Subcutaneous abdominal adipose tissue (tissue), 5 donors: ENCODE data around the gene TCF12.
"Not testable (repeated sequence)": the region's sequence is repeated elsewhere in the genome, so short reads cannot be mapped to it uniquely, and the experiment has no call there.

Experiments used
- H3K27ac ChIP-seq: one replicate; pipeline ENCODE4 v1.7.0; 2013; ENCODE audit warnings: low read depth, mild to moderate bottlenecking, inconsistent platforms, low read length, moderate library complexity
- H3K27me3 ChIP-seq, 5 donors: one replicate each; pipeline ENCODE4 v1.7.0; 2013; ENCODE audit warnings: low read length in 5 of 5, inconsistent platforms in 1 of 5; ENCODE audit not compliant: control insufficient read depth in 5 of 5, insufficient read depth in 4 of 5
- H3K36me3 ChIP-seq, 5 donors: one replicate each; pipeline ENCODE4 v1.7.0; 2013; ENCODE audit warnings: low read length in 5 of 5; ENCODE audit not compliant: control insufficient read depth in 5 of 5, insufficient read depth in 5 of 5
- H3K4me1 ChIP-seq, 5 donors: one replicate each; pipeline ENCODE4 v1.7.0; 2013; ENCODE audit warnings: low read length in 5 of 5, mild to moderate bottlenecking in 3 of 5, moderate library complexity in 1 of 5; ENCODE audit not compliant: control insufficient read depth in 5 of 5, insufficient read depth in 5 of 5
- H3K4me3 ChIP-seq, 5 donors: one replicate each; pipeline ENCODE4 v1.7.0; 2013; ENCODE audit warnings: low read length in 5 of 5, low read depth in 1 of 5
- H3K9ac ChIP-seq, 5 donors: one replicate each; pipeline ENCODE4 v1.7.0; 2013; ENCODE audit warnings: low read length in 5 of 5, mild to moderate bottlenecking in 4 of 5, moderate library complexity in 3 of 5
- H3K9me3 ChIP-seq, 5 donors: one replicate each; pipeline ENCODE4 v1.7.0; 2013; ENCODE audit warnings: low read length in 5 of 5; ENCODE audit not compliant: control insufficient read depth in 5 of 5
- donor health status: healthy.
- donor health status: healthy.
- donor health status: healthy.
- donor health status: healthy.
- donor health status: healthy.

TCF12 gene

DNA sequence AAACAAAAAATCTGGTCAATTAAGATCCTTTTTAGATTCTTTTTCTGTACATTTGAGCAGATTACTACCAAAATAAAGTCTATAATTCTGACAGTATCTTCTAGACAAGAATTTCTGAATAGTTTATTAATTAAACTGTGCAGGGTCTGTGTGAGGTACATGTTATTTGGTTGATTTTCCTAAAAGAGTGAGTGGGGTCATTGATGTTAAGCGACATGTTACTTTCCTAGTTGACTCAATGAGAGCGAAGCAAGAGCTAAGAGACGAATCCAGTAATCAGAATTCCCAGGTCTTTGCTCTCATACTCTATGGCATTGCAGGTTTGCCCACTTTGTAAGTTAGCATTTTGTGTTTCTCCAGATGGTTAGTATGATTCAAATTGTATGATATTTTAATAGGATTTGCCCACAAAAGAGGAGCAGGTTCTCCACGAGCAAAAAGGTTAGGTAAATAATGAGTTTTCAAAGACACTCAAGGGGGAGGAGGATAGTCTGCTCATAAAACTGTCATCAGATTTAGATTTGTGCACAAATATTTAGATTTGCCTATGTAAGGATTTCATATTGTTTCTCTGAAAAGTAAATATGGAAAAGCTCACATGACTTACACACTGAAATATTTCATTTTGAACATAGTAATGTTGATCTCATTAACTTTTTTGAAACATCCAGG is 240.7 kb downstream of the TCF12 start:
- Histone ChIP-seq H3K27me3 (no peaks in the 10 kb centered on the region), H3K9ac (no peak overlapping the region), H3K4me1 (peaks cover 0 to 25% (median 17%) of the 10 kb centered on the region in 5 donors), H3K36me3 (no peaks in the 10 kb centered on the region), H3K9me3 (no peaks in the 10 kb centered on the region), H3K27ac (no peak overlapping the region), H3K4me3 (no peak overlapping the region)

DNA sequence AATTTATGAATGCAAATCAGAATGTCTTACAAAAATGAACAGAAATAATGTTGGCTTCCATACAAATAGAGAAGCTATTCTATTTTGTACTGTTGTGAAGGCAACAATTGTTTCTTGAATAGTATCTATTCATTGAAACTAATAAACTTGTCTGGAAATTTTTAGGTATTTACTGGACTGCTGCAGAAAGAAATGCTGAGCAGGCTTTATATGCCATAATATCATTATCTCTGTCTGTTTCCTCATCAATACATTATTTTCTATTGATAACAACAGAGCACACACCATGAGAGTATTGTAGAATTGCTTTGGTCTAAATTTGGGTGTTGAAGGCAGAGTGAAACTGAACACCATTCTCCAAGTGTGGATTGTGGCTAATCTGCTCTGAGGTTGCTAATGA is 241.3 kb downstream of the TCF12 start:
- Histone ChIP-seq H3K4me3 (no peak overlapping the region), H3K9me3 (no peaks in the 10 kb centered on the region), H3K27me3 (no peaks in the 10 kb centered on the region), H3K36me3 (no peaks in the 10 kb centered on the region), H3K9ac (no peak overlapping the region), H3K4me1 (peaks cover 0 to 22% (median 17%) of the 10 kb centered on the region in 5 donors), H3K27ac (no peak overlapping the region)

DNA sequence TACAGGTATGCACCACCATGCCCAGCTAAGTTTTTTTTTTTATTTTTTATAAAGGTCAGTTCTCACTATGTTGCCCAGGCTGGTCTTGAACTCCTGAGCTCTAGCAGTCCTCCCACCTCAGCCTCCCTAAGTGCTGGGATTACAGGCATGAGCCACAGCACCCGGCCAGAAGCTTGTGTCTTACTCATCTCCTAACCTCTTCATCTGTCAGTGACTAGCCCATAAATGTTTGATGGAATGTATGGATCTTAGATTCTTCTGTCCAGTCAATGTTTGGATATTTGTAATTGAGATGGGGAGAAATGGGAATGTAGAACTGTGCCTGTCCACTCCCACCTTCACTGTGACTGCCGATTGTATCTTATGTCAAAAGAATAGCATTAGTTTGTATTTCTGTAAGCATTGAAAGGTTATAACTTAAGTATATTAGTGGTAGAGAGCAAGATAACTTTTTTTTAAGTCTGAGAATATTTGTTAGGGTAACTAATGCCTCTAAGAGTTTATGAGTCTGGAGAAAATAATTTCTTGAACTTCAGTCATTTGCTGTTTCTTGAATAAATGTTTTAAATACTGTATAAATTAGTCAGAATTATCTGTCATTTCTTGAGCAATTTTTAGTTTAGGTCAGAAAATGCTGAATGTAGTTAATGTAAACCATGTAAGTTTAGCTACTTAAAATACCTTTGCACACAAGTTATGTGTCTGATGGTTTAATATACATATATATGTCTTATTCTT is 242.5 kb downstream of the TCF12 start:
- Histone ChIP-seq H3K36me3 (no peaks in the 10 kb centered on the region), H3K27ac (no peak overlapping the region), H3K9ac (no peak overlapping the region), H3K9me3 (no peaks in the 10 kb centered on the region), H3K4me3 (no peak overlapping the region), H3K4me1 (peaks cover 0 to 21% (median 17%) of the 10 kb centered on the region in 5 donors), H3K27me3 (no peaks in the 10 kb centered on the region)

DNA sequence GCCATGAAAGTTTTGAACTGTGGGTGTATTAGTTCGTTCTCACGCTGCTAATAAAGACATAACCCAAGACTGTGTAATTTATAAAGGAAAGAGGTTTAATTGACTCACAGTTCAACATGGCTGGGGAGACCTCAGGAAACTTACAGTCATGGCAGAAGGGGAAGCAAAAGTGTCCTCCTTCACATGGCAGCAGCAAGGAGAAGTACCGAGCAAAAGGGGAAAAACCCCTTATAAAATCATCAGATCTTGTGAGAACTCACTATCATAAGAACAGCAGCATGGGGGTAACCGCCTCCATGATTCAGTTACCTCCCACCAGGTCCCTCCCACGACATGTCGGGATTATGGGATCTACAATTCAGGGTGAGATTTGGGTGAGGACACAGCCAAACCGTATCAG is 245.8 kb downstream of the TCF12 start:
- H3K27me3 ChIP-seq, H3K4me3 ChIP-seq, H3K27ac ChIP-seq, H3K9ac ChIP-seq, H3K4me1 ChIP-seq, H3K9me3 ChIP-seq: not testable (repeated sequence)
- H3K36me3 ChIP-seq: peaks cover 0 to 10% (median 5%) of the 10 kb centered on the region in 5 donors

DNA sequence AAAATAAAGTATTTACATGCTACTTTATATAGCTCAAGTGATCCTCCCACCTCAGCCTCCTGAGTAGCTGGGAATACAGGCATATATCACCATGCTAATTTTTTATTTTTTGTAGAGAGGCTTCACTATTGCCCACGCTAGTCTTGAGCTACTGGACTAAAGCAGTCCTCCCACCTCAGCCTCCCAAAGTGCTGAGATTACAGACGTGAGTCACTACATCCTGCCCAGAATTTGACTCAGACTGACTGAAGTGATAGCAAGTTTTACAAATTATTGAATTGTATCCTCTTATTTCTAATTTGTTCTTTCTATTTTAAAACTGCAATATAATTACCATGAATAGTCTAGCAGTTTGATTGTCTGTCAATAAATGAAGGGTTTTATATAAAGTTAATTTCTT is 247.5 kb downstream of the TCF12 start:
- Histone ChIP-seq H3K9me3 (no peaks in the 10 kb centered on the region), H3K4me3 (no peak overlapping the region), H3K27me3 (no peaks in the 10 kb centered on the region), H3K9ac (no peak overlapping the region), H3K27ac (no peak overlapping the region), H3K4me1 (no peaks in the 10 kb centered on the region), H3K36me3 (peaks cover 2 to 10% (median 5%) of the 10 kb centered on the region in 5 donors)

DNA sequence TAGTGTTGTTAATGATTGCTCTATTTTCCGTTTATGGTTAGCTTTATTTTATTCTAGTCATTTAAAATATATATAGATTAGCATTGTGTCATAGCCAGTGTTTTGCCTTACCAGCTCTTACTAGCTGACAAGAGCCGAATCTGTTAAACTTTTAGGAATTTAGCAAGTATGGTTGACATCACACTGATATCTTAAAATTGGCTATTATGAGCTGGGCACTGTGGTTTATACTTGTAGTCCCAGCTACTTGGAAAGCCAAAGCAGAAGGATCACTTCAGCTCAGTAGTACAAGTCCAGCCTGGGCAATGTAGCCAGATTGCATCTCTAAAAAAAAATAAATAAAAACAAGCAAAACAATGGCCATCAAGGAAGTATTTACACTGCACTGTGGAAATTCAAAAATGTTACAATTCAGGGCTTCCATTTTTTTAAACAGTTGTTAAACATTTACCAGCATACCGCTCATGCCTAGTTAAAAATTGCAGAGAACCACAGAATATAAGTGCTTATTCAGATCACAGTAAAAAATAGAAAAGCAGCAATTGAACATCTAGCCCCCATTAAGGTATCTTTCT is 249.5 kb downstream of the TCF12 start:
- Histone ChIP-seq H3K36me3 (peaks cover 2 to 10% (median 5%) of the 10 kb centered on the region in 5 donors), H3K9ac (no peak overlapping the region), H3K27me3 (no peaks in the 10 kb centered on the region), H3K4me1 (no peaks in the 10 kb centered on the region), H3K9me3 (no peaks in the 10 kb centered on the region), H3K4me3 (no peak overlapping the region), H3K27ac (no peak overlapping the region)

DNA sequence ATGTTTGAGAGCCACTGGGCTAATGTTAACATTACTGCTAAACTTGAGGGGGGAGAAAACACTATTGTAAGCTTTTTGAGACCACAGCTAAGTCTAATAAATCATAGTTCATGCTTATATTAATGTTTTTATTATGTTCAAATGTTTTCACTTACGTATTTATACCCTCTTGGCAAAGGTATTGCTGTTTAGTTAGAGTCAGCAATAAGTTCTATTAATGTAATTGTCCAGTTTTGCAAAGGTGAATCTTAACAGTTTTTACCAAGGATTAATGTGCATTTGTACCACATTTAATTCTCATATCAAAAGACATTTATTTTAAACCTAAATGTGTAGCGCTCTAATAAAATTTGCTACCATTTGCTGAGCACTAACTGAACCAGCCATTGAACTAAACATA is 251.2 kb downstream of the TCF12 start:
- no peaks in the 10 kb centered on the region for H3K4me1 ChIP-seq
- H3K27me3 ChIP-seq: no peaks in the 10 kb centered on the region
- H3K9me3 ChIP-seq: no peaks in the 10 kb centered on the region
- H3K27ac ChIP-seq: no peak overlapping the region
- H3K9ac ChIP-seq: no peak overlapping the region
- no peak overlapping the region for H3K4me3 ChIP-seq
- peaks cover 2 to 10% (median 5%) of the 10 kb centered on the region in 5 donors for H3K36me3 ChIP-seq

DNA sequence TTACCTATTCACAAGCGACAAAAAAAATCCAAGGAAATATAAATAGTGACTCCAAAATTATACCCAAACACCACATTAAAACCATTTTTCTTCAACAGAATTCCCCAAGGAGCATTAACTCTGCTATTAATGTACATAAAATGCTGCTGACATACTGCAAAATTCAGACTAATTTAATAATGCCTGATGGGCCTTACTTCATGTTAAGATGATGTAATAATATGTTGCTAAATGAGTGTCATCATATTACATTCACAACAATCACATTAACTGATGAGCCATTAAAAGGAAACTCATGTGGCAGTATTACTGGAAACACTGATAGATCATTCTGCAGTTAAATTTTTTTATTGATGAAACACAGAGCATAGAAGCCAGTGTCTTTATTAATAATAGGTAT is 253.0 kb downstream of the TCF12 start:
- Histone ChIP-seq H3K36me3 (peaks cover 2 to 10% (median 7%) of the 10 kb centered on the region in 5 donors), H3K4me3 (no peak overlapping the region), H3K4me1 (no peaks in the 10 kb centered on the region), H3K9me3 (no peaks in the 10 kb centered on the region), H3K9ac (no peak overlapping the region), H3K27me3 (no peaks in the 10 kb centered on the region), H3K27ac (no peak overlapping the region)

DNA sequence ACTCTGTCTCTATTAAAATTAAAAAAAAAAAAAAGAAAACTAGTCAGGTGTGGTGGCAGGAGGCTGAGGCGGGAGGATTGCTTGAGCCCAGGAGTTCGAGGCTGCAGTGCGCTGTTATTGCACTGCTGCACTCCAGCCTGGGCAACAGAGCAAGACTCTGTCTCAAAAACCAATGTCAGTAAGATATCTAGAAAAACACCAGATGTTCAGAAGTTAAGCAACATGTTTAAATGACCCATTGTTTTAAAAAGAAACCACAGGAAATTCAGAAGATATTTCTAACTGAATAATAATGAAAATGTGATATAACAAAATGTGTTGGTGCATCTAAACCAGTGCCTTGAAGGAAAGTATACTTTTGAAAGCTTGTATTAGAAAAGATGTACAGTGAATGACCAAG is 254.5 kb downstream of the TCF12 start:
- no peak overlapping the region for H3K9ac ChIP-seq
- H3K27me3 ChIP-seq: no peaks in the 10 kb centered on the region
- no peak overlapping the region for H3K27ac ChIP-seq
- H3K9me3 ChIP-seq: no peaks in the 10 kb centered on the region
- H3K4me1 ChIP-seq: no peaks in the 10 kb centered on the region
- no peak overlapping the region for H3K4me3 ChIP-seq
- H3K36me3 ChIP-seq: peaks cover 0 to 7% (median under 1%) of the 10 kb centered on the region in 5 donors

DNA sequence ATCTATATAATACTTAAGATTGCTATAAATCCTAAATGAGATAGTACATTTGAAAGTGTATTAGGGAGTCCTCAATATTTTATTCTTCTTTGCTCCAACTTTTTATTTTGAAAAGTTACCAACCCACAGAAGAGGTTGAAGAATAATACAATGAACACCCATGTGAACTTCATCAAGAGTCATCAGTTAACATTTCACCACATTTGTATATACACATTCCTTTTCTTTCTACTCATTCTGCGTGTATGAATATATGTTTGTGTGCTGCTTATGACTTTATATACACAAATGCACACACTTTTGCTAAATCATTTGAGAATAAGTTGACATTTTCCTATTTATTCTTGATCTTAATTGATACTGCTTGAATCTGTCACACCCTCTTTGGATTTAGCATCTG is 264.6 kb downstream of the TCF12 start:
- no peak overlapping the region for H3K27ac ChIP-seq

More for the DNA sequence above, 264.6 kb downstream of the TCF12 start:
- H3K9me3 ChIP-seq: no peaks in the 10 kb centered on the region
- H3K4me1 ChIP-seq: peaks cover 2 to 9% (median 8%) of the 10 kb centered on the region in 5 donors
- H3K27me3 ChIP-seq: no peaks in the 10 kb centered on the region
- no peak overlapping the region for H3K9ac ChIP-seq
- no peaks in the 10 kb centered on the region for H3K36me3 ChIP-seq
- no peak overlapping the region for H3K4me3 ChIP-seq
